AG10803 (cell line): ENCODE results near the gene ICAM4.
A peak's percentile ranks its signal among the peaks of the same experiment; 100 is the strongest.

Experiments
- DNase-seq: peaks from one replicate; pipeline ENCODE4 v3.0.0; 2010; ENCODE audit warnings: low read depth
- H3K4me3 ChIP-seq: 2 replicates; pipeline ENCODE4 v1.5.1; 2011; ENCODE audit warnings: mild to moderate bottlenecking, low read length, control low read depth
- CTCF ChIP-seq: conservative IDR thresholded peaks from 2 replicates; pipeline ENCODE4 v1.5.1; 2011; ENCODE audit warnings: mild to moderate bottlenecking, low read length, control low read depth, inconsistent platforms

The ICAM4 gene

GRCh38 chr19:10321874-10322835 is 35.4 kb downstream of the ICAM4 start:
- no peak overlapping the region for H3K4me3 ChIP-seq
- DNase-seq, result no peak
- TF ChIP-seq CTCF, result no peak

GRCh38 chr19:10325732-10326131 is 39.0 kb downstream of the ICAM4 start:
- no peak for TF ChIP-seq CTCF
- DNase-seq, result no peak
- no peak overlapping the region for H3K4me3 ChIP-seq

GRCh38 chr19:10327793-10328192 is 41.0 kb downstream of the ICAM4 start:
- H3K4me3 ChIP-seq, result no peak overlapping the region
- TF ChIP-seq CTCF, result no peak
- no peak for DNase-seq

- no peak for TF ChIP-seq CTCF
- no peak for DNase-seq
- H3K4me3 ChIP-seq, result no peak overlapping the region
Observed at GRCh38 chr19:10328558-10329429, 42.0 kb downstream of the ICAM4 start.

GRCh38 chr19:10329555-10329954 is 42.8 kb downstream of the ICAM4 start:
- no peak overlapping the region for H3K4me3 ChIP-seq
- no peak for TF ChIP-seq CTCF
- no peak for DNase-seq

- no peak; the same call in 1 of the 2 replicates for TF ChIP-seq CTCF
- DNase-seq, result no peak
Observed at GRCh38 chr19:10332158-10332964, 45.6 kb downstream of the ICAM4 start.

More at GRCh38 chr19:10332158-10332964, 45.6 kb downstream of the ICAM4 start:
- H3K4me3 ChIP-seq, result peak overlapping the region; percentile 86
